NCI-H510A treated with DMSO at 0.1 percent for 48 hours (cell line): ENCODE measurements around the gene ANXA10.
A peak's percentile ranks its signal among the peaks of the same experiment; 100 is the strongest.
"Not testable (repeated sequence)": the region's sequence is repeated elsewhere in the genome, so short reads cannot be mapped to it uniquely, and the experiment has no call there.

Experiments
- DNase-seq: peaks from one replicate; lab custom pipeline; 2025; lab: John Stamatoyannopoulos, UW

The ANXA10 gene

DNA sequence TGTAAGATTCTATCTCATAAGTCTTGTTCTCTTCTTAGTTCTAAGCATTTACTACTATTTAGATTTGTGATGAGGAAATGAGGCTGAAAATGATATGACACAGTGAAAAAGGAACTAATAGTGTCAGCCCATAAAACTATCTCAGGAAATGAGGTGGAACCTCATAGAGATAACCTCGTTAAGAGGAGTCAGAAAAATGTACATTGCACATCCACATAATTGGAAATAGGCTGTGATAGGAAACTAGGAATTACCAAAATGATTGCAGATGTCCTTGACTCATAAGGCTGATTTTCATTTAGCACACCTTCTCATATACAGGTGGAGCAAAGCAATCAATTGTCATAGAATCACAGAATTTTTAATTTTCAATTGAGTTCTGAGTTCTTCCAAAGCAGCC is 26.8 kb downstream of the ANXA10 start:
- no peak for DNase-seq

DNA sequence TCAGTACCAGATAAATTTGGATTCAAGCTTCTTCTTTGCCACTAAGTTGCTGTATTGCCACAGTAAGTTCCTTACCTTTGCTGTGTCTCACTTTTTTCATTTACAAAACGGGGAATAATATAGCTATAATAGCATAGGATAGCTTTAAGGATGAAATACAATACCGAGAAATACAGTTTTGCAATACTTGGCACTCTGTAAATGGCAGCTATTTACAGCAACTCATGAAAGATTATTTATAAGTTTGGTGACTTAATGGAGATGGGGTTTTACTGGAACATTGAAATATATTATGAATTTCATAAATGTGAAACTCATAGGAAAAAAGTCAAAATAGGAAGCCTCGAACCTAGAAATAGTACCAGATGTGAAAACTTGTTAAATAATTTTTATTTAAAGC is 27.6 kb downstream of the ANXA10 start:
- no peak for DNase-seq

- DNase-seq: no peak
Measured at GRCh38 chr4:168120811-168121210, 28.5 kb downstream of the ANXA10 start.

DNA sequence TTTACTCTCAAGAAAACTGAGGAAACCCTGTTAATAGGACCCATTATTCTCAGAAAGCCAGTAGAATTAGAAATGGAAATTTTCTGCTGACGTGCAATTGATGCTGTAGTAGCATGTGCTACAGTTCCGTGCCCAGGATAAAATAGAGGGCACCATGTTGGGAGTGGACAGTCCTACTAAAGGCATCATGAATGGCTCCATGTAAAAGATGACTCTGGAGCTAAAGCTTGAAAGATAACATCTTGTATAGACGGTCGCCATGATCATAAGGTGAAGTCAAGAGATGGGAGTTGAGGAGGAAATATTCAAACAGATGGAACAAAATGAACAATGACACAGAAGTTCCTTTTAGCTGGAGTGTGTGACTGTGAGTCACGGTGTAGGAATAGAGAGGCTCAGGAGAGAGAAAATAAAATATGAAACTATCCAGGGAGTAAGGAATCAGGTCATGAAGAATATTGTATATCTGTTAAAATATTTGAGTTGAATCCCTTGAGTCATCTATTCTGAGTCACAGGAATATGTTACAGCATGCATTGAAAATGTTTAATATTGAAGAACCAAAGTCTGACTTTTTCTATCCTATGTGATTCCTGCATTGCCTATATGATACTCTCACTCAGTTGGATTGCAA is 31.8 kb downstream of the ANXA10 start:
- DNase-seq: no peak

- no peak for DNase-seq
Measured at GRCh38 chr4:168126952-168127351, 34.6 kb downstream of the ANXA10 start.

DNA sequence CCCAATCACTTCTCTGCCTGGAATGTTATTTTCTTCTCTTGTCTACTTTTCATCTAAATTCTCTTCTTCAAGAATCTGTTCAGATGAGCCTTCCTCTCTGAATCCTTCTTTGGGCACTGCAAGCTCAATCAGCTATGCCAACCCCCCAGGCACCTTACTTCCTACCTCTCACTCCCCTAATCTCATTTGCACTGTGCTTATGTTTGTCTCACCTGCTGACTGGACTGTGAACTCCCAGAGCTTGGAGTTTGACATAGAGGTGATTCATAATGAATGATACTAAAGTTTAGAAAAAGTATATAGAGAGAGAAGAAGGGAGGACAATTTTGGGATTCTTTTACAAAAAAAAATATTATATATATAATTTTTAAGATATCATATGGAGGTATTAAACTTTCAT is 36.3 kb downstream of the ANXA10 start:
- no peak for DNase-seq

- no peak for DNase-seq
Measured at GRCh38 chr4:168129046-168129772, 36.9 kb downstream of the ANXA10 start.

- DNase-seq: no peak
Measured at GRCh38 chr4:168129802-168130201, 37.5 kb downstream of the ANXA10 start.

DNA sequence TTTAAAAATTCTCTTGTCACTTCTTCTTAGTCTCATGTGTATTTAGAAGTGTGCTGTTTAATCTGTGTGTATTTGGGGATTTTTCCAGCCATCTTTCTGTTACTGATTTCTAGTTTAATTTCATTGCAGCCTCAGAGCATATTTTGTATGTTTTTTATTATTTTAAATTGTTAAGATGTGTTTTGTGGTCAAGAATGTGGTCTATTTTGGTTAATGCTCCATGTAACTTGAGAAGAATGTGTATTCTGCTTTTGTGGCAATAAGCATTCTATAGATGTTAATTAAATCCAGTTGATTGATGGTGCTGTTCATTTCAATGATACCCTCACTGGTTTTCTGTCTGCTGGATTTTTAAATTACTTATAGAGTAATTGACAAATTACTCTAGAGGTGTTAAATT is 38.9 kb downstream of the ANXA10 start:
- no peak for DNase-seq

GRCh38 chr4:168134651-168135050 is 42.3 kb downstream of the ANXA10 start:
- DNase-seq: no peak

- DNase-seq: not testable (repeated sequence)
Measured at GRCh38 chr4:168135860-168136259, 43.5 kb downstream of the ANXA10 start.

DNA sequence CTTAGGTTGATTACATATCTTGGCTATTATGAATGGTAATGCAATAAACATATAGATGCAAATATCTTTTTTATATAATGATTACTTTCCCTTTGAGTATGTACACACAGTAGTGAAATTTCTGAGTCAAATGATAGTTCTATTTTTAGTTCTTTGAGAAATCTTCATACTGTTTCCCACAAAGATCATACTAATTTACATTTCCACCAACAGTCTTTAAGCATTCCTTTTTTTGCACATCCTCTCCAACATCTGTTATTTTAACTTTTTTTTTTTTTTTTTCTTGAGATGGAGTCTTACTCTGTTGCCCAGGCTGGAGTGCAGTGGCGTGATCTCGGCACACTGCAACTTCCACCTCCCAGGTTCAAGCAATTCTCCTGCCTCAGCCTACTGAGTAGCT is 45.4 kb downstream of the ANXA10 start:
- DNase-seq: not testable (repeated sequence)

DNA sequence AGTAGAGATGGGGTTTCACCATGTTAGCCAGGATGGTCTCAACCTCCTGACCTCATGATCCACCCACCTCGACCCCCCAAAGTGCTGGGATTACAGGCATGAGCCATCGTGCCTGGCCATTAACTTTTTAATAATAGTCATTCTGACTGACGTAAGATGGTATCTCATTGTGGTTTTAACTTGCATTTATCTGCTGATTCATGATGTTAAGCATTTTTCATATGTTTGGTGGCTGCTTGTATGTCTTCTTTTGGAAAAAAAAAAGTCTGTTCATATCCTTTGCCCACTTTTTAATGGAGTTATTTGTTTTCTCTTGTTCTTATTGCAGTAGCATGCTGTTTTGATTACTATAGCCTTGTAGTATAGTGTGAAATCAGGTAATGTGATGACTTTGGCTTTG is 45.8 kb downstream of the ANXA10 start:
- DNase-seq: no peak

- DNase-seq: no peak
Measured at GRCh38 chr4:168139336-168139735, 47.0 kb downstream of the ANXA10 start.

GRCh38 chr4:168141733-168142132 is 49.4 kb downstream of the ANXA10 start:
- DNase-seq: no peak

GRCh38 chr4:168143601-168144000 is 51.3 kb downstream of the ANXA10 start:
- DNase-seq: no peak

GRCh38 chr4:168150420-168151050 is 58.2 kb downstream of the ANXA10 start:
- no peak for DNase-seq

- no peak for DNase-seq
Measured at GRCh38 chr4:168151327-168151726, 59.0 kb downstream of the ANXA10 start.

GRCh38 chr4:168152837-168153500 is 60.6 kb downstream of the ANXA10 start:
- no peak for DNase-seq

GRCh38 chr4:168153596-168154440 is 61.5 kb downstream of the ANXA10 start:
- DNase-seq: peak; percentile 38

- DNase-seq: no peak
Measured at GRCh38 chr4:168154546-168155277, 62.4 kb downstream of the ANXA10 start.
